ENCODE results near the gene PALLD. TPM values are rescaled to one million over a fixed set of nuclear protein-coding genes. Genes with fewer than 3 reads are reported as not detected.

Gene PALLD
- total RNA-seq, 1 experiment from 2014 or later, result 18.3 TPM

- Histone ChIP-seq H3K23me2 (ENCODE audit: insufficient read length, low read depth, low read length, poor library complexity, severe bottlenecking) (no peaks in the 10 kb centered on the region), H3K23ac (ENCODE audit: insufficient read length, low read depth, low read length) (no peak overlapping the region), H2AK5ac (ENCODE audit: insufficient read length, low read length) (no peak overlapping the region), H2BK120ac (ENCODE audit: low read depth, low read length, poor library complexity, severe bottlenecking) (no peak overlapping the region), H3K56ac (ENCODE audit: insufficient read length, low read depth, low read length) (no peak overlapping the region), H3K4me1 (ENCODE audit: insufficient read depth, low read length) (no peaks in the 10 kb centered on the region), H2AFZ (ENCODE audit: low read length) (no peak overlapping the region), H2BK12ac (ENCODE audit: insufficient read length, low read depth, low read length) (no peak overlapping the region), H3K27ac (ENCODE audit: insufficient read length, low read depth, low read length) (no peak overlapping the region), H3K27me3 (ENCODE audit: insufficient read depth, low read length) (no peaks in the 10 kb centered on the region), H4K20me1 (ENCODE audit: control insufficient read depth, insufficient read depth, insufficient read length) (no peaks in the 10 kb centered on the region), H3K18ac (ENCODE audit: insufficient read length, low read depth, low read length) (no peak overlapping the region), H3K79me1 (ENCODE audit: insufficient read depth, low read depth, low read length, poor library complexity, severe bottlenecking) (no peaks in the 10 kb centered on the region), H3K4ac (ENCODE audit: low read depth, low read length) (no peak overlapping the region), H4K91ac (ENCODE audit: insufficient read length, low read depth, low read length) (no peak overlapping the region), H3K4me2 (ENCODE audit: insufficient read depth, insufficient read length, low read length) (no peak overlapping the region), H3K9ac (ENCODE audit: extremely low read depth, insufficient read length, low read length) (no peak overlapping the region), H3K9me3 (ENCODE audit: control insufficient read depth, low read depth, low read length) (no peaks in the 10 kb centered on the region), H2BK5ac (ENCODE audit: insufficient read length, low read length) (no peak overlapping the region), H4K5ac (ENCODE audit: insufficient read length, low read depth, low read length) (no peak overlapping the region), H2BK15ac (ENCODE audit: low read depth, low read length) (no peak overlapping the region), H2BK20ac (ENCODE audit: low read depth, low read length, poor library complexity, severe bottlenecking) (no peak overlapping the region), H3K14ac (ENCODE audit: insufficient read depth, low read length) (no peak overlapping the region), H3K79me2 (ENCODE audit: insufficient read depth, low read length) (no peaks in the 10 kb centered on the region), H4K8ac (replicated peaks; ENCODE audit: insufficient read length, low read depth, low read length) (no peak overlapping the region), H3T11ph (ENCODE audit: low read length) (no peak overlapping the region)
- Mint-ChIP-seq H3K27ac (no peak overlapping the region; a peak in 2 of 7 replicates), H3K36me3 (ENCODE audit: insufficient read depth in 1 of 3, low read depth in 3 of 3) (no peaks in the 10 kb centered on the region), H3K4me1 (no peaks in the 10 kb centered on the region), H3K4me3 (no peak overlapping the region), H3K9me3 (no peaks in the 10 kb centered on the region; a peak in 1 of 5 replicates), H3K27me3 (ENCODE audit: low read depth) (peaks cover 2% of the 10 kb centered on the region; the same call in 1 of the 2 replicates)
- DNase-seq, result no peak
- TF ChIP-seq CTCF (conservative IDR thresholded peaks at IDR 0.05), result no peak
Measured at GRCh38 chr4:168765726-168766125, 268.9 kb downstream of the PALLD start.

Measured in H9 (cell line).